Endothelial cell of umbilical vein (primary cell): ENCODE results near the gene CHRM2. TPM values are rescaled to one million over a fixed set of nuclear protein-coding genes. Genes with fewer than 3 reads are reported as not detected.

Experiments used
- BruUV-seq: library from RNA; stranded (reverse); fragments of 400-500 nt; replicated peaks from 2 replicates; lab custom pipeline; 2021; lab: Mats Ljungman, UMichigan
- CTCF ChIA-PET: fragments of 300-600, 350-600 bp; sonication (Branson Sonifier 250); formaldehyde crosslinking; loops from one replicate; lab custom pipeline; 2021; ENCODE audit warnings: antibody characterized with exemption, inconsistent platforms; lab: Charles Lee
- POLR2A ChIA-PET: fragments of 300-600, 350-600 bp; sonication (Branson Sonifier 250); formaldehyde crosslinking; loops from one replicate; lab custom pipeline; 2021; ENCODE audit warnings: antibody characterized with exemption, inconsistent platforms; lab: Charles Lee
- DNase-seq: peaks from one replicate; pipeline ENCODE4 v3.0.0-alpha.2; 2011; ENCODE audit warnings: low read depth, low spot score
- FAIRE-seq: peaks from 2 replicates; lab custom pipeline; 2011; peaks lifted over from hg19 to GRCh38; lab: Jason Lieb, UNC
- H2AFZ ChIP-seq: 2 replicates; pipeline ENCODE4 v1.6.0; 2012; ENCODE audit warnings: low read depth, low read length, control low read depth, inconsistent platforms
- H3K27ac ChIP-seq: 2 replicates; pipeline ENCODE4 v1.5.1; 2011; ENCODE audit warnings: low read depth, mild to moderate bottlenecking, control low read depth, low read length, moderate library complexity; ENCODE audit not compliant: insufficient read depth
- H3K27me3 ChIP-seq, 2 experiments: 2 replicates each; pipeline versions ENCODE4 v1.6.0 to v1.6.1; 2011; ENCODE audit warnings: low read length in 2 of 2, mixed read lengths in 1 of 2; ENCODE audit not compliant: control insufficient read depth in 2 of 2, insufficient read depth in 2 of 2
- H3K36me3 ChIP-seq, 2 experiments: 2 replicates in 1 of 2; 3 replicates in 1 of 2; pipeline ENCODE4 v1.5.1; 2011; ENCODE audit warnings: low read length in 2 of 2, mild to moderate bottlenecking in 1 of 2, moderate library complexity in 1 of 2; ENCODE audit not compliant: control insufficient read depth in 2 of 2, insufficient read depth in 2 of 2; ENCODE audit errors: extremely low read depth in 1 of 2
- H3K4me1 ChIP-seq: 3 replicates; pipeline ENCODE4 v1.5.1; 2011; ENCODE audit warnings: mild to moderate bottlenecking, low read length; ENCODE audit not compliant: control insufficient read depth, insufficient read depth; ENCODE audit errors: extremely low read depth
- H3K4me2 ChIP-seq: 2 replicates; pipeline ENCODE4 v1.6.1; 2011; ENCODE audit warnings: low read length, control low read depth, mixed read lengths; ENCODE audit not compliant: insufficient read depth
- H3K4me3 ChIP-seq, 3 experiments: fragments of 200-600 bp in 1 of 3; sonication (generic), shearing (Covaris generic) in 1 of 3; replicated peaks in 1 of 3; 2 replicates each; pipeline ENCODE4 v1.5.1; 2011 to 2016; ENCODE audit warnings: control low read depth in 3 of 3, low read length in 3 of 3, mild to moderate bottlenecking in 2 of 3, inconsistent platforms in 1 of 3, low read depth in 1 of 3, moderate library complexity in 1 of 3; ENCODE audit not compliant: insufficient read depth in 1 of 3
- H3K79me2 ChIP-seq: 2 replicates; pipeline ENCODE4 v1.6.0; 2012; ENCODE audit warnings: low read length, inconsistent platforms; ENCODE audit not compliant: control insufficient read depth, insufficient read depth
- H3K9ac ChIP-seq: replicated peaks from 2 replicates; pipeline ENCODE3; 2011; ENCODE audit warnings: low read length, control low read depth; ENCODE audit not compliant: insufficient read depth; ENCODE audit errors: extremely low read depth
- H3K9me1 ChIP-seq: replicated peaks from 3 replicates; pipeline ENCODE4 v1.6.0; 2011; ENCODE audit warnings: mild to moderate bottlenecking, low read length; ENCODE audit not compliant: control insufficient read depth, insufficient read depth; ENCODE audit errors: extremely low read depth
- H3K9me3 ChIP-seq: replicated peaks from 2 replicates; pipeline ENCODE4 v1.5.1; 2012; ENCODE audit warnings: low read length, inconsistent platforms; ENCODE audit not compliant: control insufficient read depth, insufficient read depth
- H4K20me1 ChIP-seq: replicated peaks from 2 replicates; pipeline ENCODE3; 2011; ENCODE audit warnings: mild to moderate bottlenecking, low read length; ENCODE audit not compliant: control insufficient read depth, insufficient read depth; ENCODE audit errors: extremely low read depth
- CTCF ChIP-seq, 2 donors: IDR thresholded peaks; 1 replicate in 1 of 2; 2 replicates in 1 of 2; pipeline ENCODE4 v1.5.1; 2011; ENCODE audit warnings: low read length in 2 of 2, mild to moderate bottlenecking in 2 of 2, moderate library complexity in 2 of 2, control low read depth in 1 of 2, inconsistent platforms in 1 of 2, low read depth in 1 of 2; ENCODE audit not compliant: insufficient read depth in 1 of 2; ENCODE audit errors: extremely low read depth in 1 of 2
- EZH2 ChIP-seq: IDR thresholded peaks from 2 replicates; pipeline ENCODE4 v1.6.1; 2012; ENCODE audit warnings: borderline replicate concordance, low read depth, mild to moderate bottlenecking, moderate library complexity, low read length, inconsistent platforms; ENCODE audit not compliant: severe bottlenecking
- FOS ChIP-seq: IDR thresholded peaks from 2 replicates; pipeline ENCODE4 v1.6.1; 2011; ENCODE audit warnings: mild to moderate bottlenecking, low read length, moderate library complexity, borderline replicate concordance; ENCODE audit not compliant: insufficient read depth
- GATA2 ChIP-seq: IDR thresholded peaks from 2 replicates; pipeline ENCODE4 v1.7.0; 2011; ENCODE audit warnings: low read depth, mild to moderate bottlenecking, moderate library complexity, mixed read lengths, low read length; ENCODE audit not compliant: insufficient read length, insufficient read depth
- JUN ChIP-seq: IDR thresholded peaks from 2 replicates; pipeline ENCODE4 v1.6.1; 2011; ENCODE audit warnings: borderline replicate concordance, low read depth; ENCODE audit not compliant: insufficient read length, insufficient read depth
- MYC ChIP-seq: IDR thresholded peaks from one replicate; pipeline ENCODE4 v1.6.1; 2011; ENCODE audit warnings: mild to moderate bottlenecking, low read depth, low read length
- POLR2A ChIP-seq: IDR thresholded peaks from 2 replicates; pipeline ENCODE4 v1.6.1; 2012; ENCODE audit warnings: low read depth, mild to moderate bottlenecking, control low read depth, low read length
- POLR2AphosphoS5 ChIP-seq: IDR thresholded peaks from 2 replicates; pipeline ENCODE4 v1.6.1; 2012; ENCODE audit warnings: low read depth, mild to moderate bottlenecking, control low read depth, low read length, moderate library complexity; ENCODE audit not compliant: insufficient read depth
- dilution Hi-C: fragments of 300-500 bp; cut with MboI; formaldehyde crosslinking; loops from one replicate; pipeline ENCODE4 v1.15.0; 2019; ENCODE audit warnings: low sequenced_read_pairs; ENCODE audit not compliant: extremely low pct_ligation_motif_present
- intact Hi-C: fragments of 100-400 bp; cut with micrococcal nuclease; formaldehyde crosslinking; loops from one replicate; pipeline ENCODE4 v1.10.0; 2022
- polyA plus RNA-seq, 4 experiments: library from polyadenylated mRNA; depleted of rRNA in 3 of 4; stranded (reverse) in 3 of 4; unstranded in 1 of 4; fragments of >200 nt; gene quantifications; 2 replicates each; pipeline versions ENCODE4 v1.2.1 to v1.2.3, GENCODE V29; 2011 to 2012; ENCODE audit warnings: missing spikeins in 1 of 4
- total RNA-seq: library from RNA; stranded (reverse); gene quantifications from 2 replicates; pipeline ENCODE4 v1.2.3, GENCODE V29; 2021
- TF ChIP-seq, protein P1 (sequence below): IDR thresholded peaks from 2 replicates; pipeline ENCODE4 v1.6.1; 2011; ENCODE audit not compliant: insufficient read depth, insufficient read length

The CHRM2 gene
- total and polyA plus RNA-seq, 2 donors (not counting 3 experiments of a cell fraction or from before 2014, with no cell fraction given) = not detected

DNA sequence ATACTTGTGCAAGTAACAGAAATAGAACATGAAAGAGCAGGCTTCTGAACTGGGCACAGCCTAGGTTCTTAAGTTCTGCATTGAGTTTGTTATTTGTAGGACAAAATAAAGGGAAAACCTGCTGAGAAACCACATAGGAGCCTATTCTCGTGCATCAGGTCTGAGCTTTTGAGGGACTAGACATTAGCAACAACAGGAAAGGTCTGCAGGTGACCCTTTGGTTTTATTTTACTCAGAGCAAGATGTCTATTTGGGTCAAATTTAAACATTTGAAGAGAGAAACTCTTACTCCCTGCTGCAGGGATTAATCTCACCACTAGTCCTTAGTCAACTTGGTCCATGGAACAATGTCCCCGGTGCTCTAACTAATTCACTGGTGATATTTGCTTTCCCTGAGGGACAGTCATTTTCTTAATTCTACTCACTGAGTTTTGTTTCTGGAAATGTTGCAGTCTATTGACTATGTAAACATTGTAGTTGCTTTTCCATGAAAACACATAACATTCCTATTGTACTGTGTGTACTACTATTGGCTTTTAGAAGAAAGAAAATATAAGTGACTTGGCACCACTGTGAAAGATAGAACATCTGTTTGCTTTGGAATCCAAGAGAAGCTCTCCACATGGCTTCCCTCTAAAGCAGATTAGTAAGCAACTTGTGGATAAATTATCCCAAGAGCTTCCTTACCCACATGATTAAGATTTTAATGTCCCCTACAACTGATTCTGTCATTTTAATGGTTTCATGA, 108.2 kb downstream of the CHRM2 start:
- FAIRE-seq = no peak
- Histone ChIP-seq H3K9me3 (no peaks in the 10 kb centered on the region), H3K4me1 (no peaks in the 10 kb centered on the region), H3K4me3 (no peak overlapping the region), H4K20me1 (no peaks in the 10 kb centered on the region), H3K79me2 (no peaks in the 10 kb centered on the region), H3K36me3 (no peaks in the 10 kb centered on the region), H3K4me2 (no peak overlapping the region), H3K9ac (no peak overlapping the region), H2AFZ (no peak overlapping the region), H3K27me3 (no peaks in the 10 kb centered on the region), H3K9me1 (no peaks in the 10 kb centered on the region), H3K27ac (no peak overlapping the region)
- dilution Hi-C loops (no loop called here), intact Hi-C loops (no loop called here)
- DNase-seq = no peak
- no TSS peak for BruUV-seq
- ChIA-PET CTCF (interaction anchor here (1.0 kb wide), 1 partner anchor 102 kb away, joined by 3 read pairs; no protein-coding TSS in a partner anchor), POLR2A (no interaction called here)
- TF ChIP-seq EZH2 (no peak), GATA2 (no peak), CTCF (IDR thresholded peaks at IDR 0.05; ENCODE audit: extremely low read depth in 1 of 2, insufficient read depth in 1 of 2, low read depth in 1 of 2, low read length in 2 of 2) (no peak), POLR2AphosphoS5 (no peak), MYC (no peak), POLR2A (no peak), FOS (no peak), JUN (no peak)
- TF ChIP-seq, protein P1, sequence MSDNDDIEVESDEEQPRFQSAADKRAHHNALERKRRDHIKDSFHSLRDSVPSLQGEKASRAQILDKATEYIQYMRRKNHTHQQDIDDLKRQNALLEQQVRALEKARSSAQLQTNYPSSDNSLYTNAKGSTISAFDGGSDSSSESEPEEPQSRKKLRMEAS = no peak
